Sigmoid colon (tissue), 7 donors: ENCODE data around the gene KIRREL3. TPM values are rescaled to one million over a fixed set of nuclear protein-coding genes. Genes with fewer than 3 reads are reported as not detected.
A peak's percentile ranks its signal among the peaks of the same experiment; 100 is the strongest.

ENCODE experiments used
- DNase-seq: peaks from one replicate; pipeline ENCODE4 v3.0.0-alpha.2; 2019
- H3K27ac ChIP-seq, 4 donors: fragments of 200-600 bp; sonication (generic); one replicate each; pipeline ENCODE4 v1.5.1; 2016 to 2019; ENCODE audit warnings: mild to moderate bottlenecking in 1 of 4
- H3K27me3 ChIP-seq, 3 donors: fragments of 200-600 bp; sonication (generic); one replicate each; pipeline ENCODE4 v1.5.1; 2019; ENCODE audit warnings: mild to moderate bottlenecking in 1 of 3
- H3K36me3 ChIP-seq, 4 donors: fragments of 200-600 bp; sonication (generic); one replicate each; pipeline ENCODE4 v1.5.1; 2016 to 2019
- H3K4me1 ChIP-seq, 4 donors: fragments of 200-600 bp; sonication (generic); one replicate each; pipeline ENCODE4 v1.5.1; 2017 to 2019
- H3K4me3 ChIP-seq, 4 donors: fragments of 200-600 bp; sonication (generic); one replicate each; pipeline ENCODE4 v1.5.1; 2017 to 2019; ENCODE audit warnings: mild to moderate bottlenecking in 2 of 4, moderate library complexity in 1 of 4
- H3K9me3 ChIP-seq, 4 donors: fragments of 200-600 bp in 3 of 4; sonication (generic) in 3 of 4; one replicate each; pipeline versions ENCODE4 v1.5.1 to v1.6.1; 2013 to 2019
- CTCF ChIP-seq, 4 experiments: fragments of 450-650 bp in 3 of 4; fragments of 200-600 bp in 1 of 4; IDR thresholded peaks; one replicate each; pipeline ENCODE4 v1.5.1; 2016 to 2019; ENCODE audit warnings: antibody characterized with exemption in 4 of 4, mild to moderate bottlenecking in 3 of 4, moderate library complexity in 2 of 4
- EP300 ChIP-seq, 4 donors: sonication (generic); formaldehyde crosslinking; IDR thresholded peaks; one replicate each; pipeline ENCODE4 v1.6.1; 2017; ENCODE audit warnings: antibody characterized with exemption in 4 of 4
- POLR2A ChIP-seq, 2 donors: fragments of 450-650 bp; IDR thresholded peaks; one replicate each; pipeline ENCODE4 v1.6.1; 2016; ENCODE audit warnings: antibody characterized with exemption in 2 of 2, mild to moderate bottlenecking in 2 of 2, moderate library complexity in 2 of 2
- POLR2AphosphoS5 ChIP-seq, 4 donors: sonication (generic); formaldehyde crosslinking; IDR thresholded peaks; one replicate each; pipeline ENCODE4 v1.6.1; 2017; ENCODE audit warnings: antibody characterized with exemption in 4 of 4
- WGBS, 2 donors: extraction: QIAGEN DNeasy Blood & Tissue Kit; methylation state at CpG; one replicate each; pipeline ENCODE4 v1.1.7; 2013; 5-methylcytosine and 5-hydroxymethylcytosine counted together
- intact Hi-C: fragments of 100-400 bp; cut with DNase I; formaldehyde crosslinking; loops from one replicate; pipeline ENCODE4 v1.15.1; 2023
- polyA plus RNA-seq, 3 donors: library from polyadenylated mRNA; stranded (reverse); fragments of 200-250 nt; gene quantifications; one replicate each; pipeline ENCODE4 v1.2.3, GENCODE V29; 2013
- total RNA-seq, 4 donors: library from RNA; depleted of rRNA; stranded (reverse); fragments of >200 nt; gene quantifications; one replicate each; pipeline ENCODE4 v1.1.0, GENCODE V29; 2016
- donor health status: healthy with polysubstance abuse.
- donor health status: Bipolar disorder and iron deficiency.
- donor health status: healthy.

The KIRREL3 gene
- total and polyA plus RNA-seq, 7 donors, result under 0.01 to 3.3 (median 1.0) TPM

- Histone ChIP-seq H3K27me3 (no peaks in the 10 kb centered on the region), H3K4me1 (peaks cover 0 to 11% (median 7%) of the 10 kb centered on the region in 4 donors), H3K36me3 (no peaks in the 10 kb centered on the region), H3K4me3 (no peak overlapping the region), H3K9me3 (no peaks in the 10 kb centered on the region), H3K27ac (no peak overlapping the region)
- no peak for DNase-seq
- no peak for TF ChIP-seq CTCF (IDR thresholded peaks at IDR 0.05)
- TF ChIP-seq POLR2A (IDR thresholded peaks at IDR 0.05), result no peak
- TF ChIP-seq POLR2AphosphoS5 (IDR thresholded peaks at IDR 0.05), result no peak
- no peak for TF ChIP-seq EP300 (IDR thresholded peaks at IDR 0.05)
- 23 to 40% methylated on average over 2 of the region's 2 CpGs for WGBS, 2 donors
- intact Hi-C loops, result no loop called here
Observed at GRCh38 chr11:126704096-126704495, 296.5 kb downstream of the KIRREL3 start.

- no peaks in the 10 kb centered on the region for H3K36me3 ChIP-seq
- no peak for DNase-seq
- H3K4me3 ChIP-seq, result no peak overlapping the region
- intact Hi-C loops, result no loop called here
- H3K9me3 ChIP-seq, result no peaks in the 10 kb centered on the region
- TF ChIP-seq CTCF (IDR thresholded peaks at IDR 0.05) (no peak), POLR2AphosphoS5 (IDR thresholded peaks at IDR 0.05) (no peak), EP300 (IDR thresholded peaks at IDR 0.05) (no peak), POLR2A (IDR thresholded peaks at IDR 0.05) (no peak)
- peaks cover 0 to 11% (median 7%) of the 10 kb centered on the region in 4 donors for H3K4me1 ChIP-seq
- WGBS, 2 donors, result 76 to 81% methylated on average over 4 of the region's 4 CpGs
- no peak overlapping the region for H3K27ac ChIP-seq
- no peaks in the 10 kb centered on the region for H3K27me3 ChIP-seq
Observed at GRCh38 chr11:126703662-126704061, 296.9 kb downstream of the KIRREL3 start.

- DNase-seq, result no peak
- H3K36me3 ChIP-seq, result no peaks in the 10 kb centered on the region
- TF ChIP-seq EP300 (IDR thresholded peaks at IDR 0.05) (no peak), POLR2AphosphoS5 (IDR thresholded peaks at IDR 0.05) (no peak), CTCF (IDR thresholded peaks at IDR 0.05) (no peak), POLR2A (IDR thresholded peaks at IDR 0.05) (no peak)
- H3K9me3 ChIP-seq, result no peaks in the 10 kb centered on the region
- peaks cover 0 to 11% (median 7%) of the 10 kb centered on the region in 4 donors for H3K4me1 ChIP-seq
- 84 to 89% methylated on average over 5 of the region's 5 CpGs for WGBS, 2 donors
- H3K27me3 ChIP-seq, result no peaks in the 10 kb centered on the region
- intact Hi-C loops, result no loop called here
- H3K4me3 ChIP-seq, result no peak overlapping the region
- no peak overlapping the region for H3K27ac ChIP-seq
Observed at GRCh38 chr11:126702987-126703386, 297.6 kb downstream of the KIRREL3 start.

- intact Hi-C loops, result no loop called here
- Histone ChIP-seq H3K4me3 (no peak overlapping the region), H3K27me3 (no peaks in the 10 kb centered on the region), H3K9me3 (no peaks in the 10 kb centered on the region), H3K36me3 (no peaks in the 10 kb centered on the region), H3K27ac (no peak overlapping the region), H3K4me1 (peaks cover 0 to 11% (median 7%) of the 10 kb centered on the region in 4 donors)
- WGBS, 2 donors, result 81 to 87% methylated on average over 7 of the region's 7 CpGs
- TF ChIP-seq EP300 (IDR thresholded peaks at IDR 0.05), result no peak
- TF ChIP-seq POLR2A (IDR thresholded peaks at IDR 0.05), result no peak
- TF ChIP-seq POLR2AphosphoS5 (IDR thresholded peaks at IDR 0.05), result no peak
- no peak for TF ChIP-seq CTCF (IDR thresholded peaks at IDR 0.05)
- no peak for DNase-seq
Observed at GRCh38 chr11:126702165-126702720, 298.3 kb downstream of the KIRREL3 start.

GRCh38 chr11:126701520-126701897 is 299.1 kb downstream of the KIRREL3 start:
- Histone ChIP-seq H3K9me3 (no peaks in the 10 kb centered on the region), H3K4me1 (peaks cover 0 to 11% (median 7%) of the 10 kb centered on the region in 4 donors), H3K27ac (peak overlapping the region in 1 of 4 donors; percentile 2), H3K4me3 (no peak overlapping the region), H3K36me3 (no peaks in the 10 kb centered on the region), H3K27me3 (no peaks in the 10 kb centered on the region)
- intact Hi-C loops, result no loop called here
- DNase-seq, result no peak
- TF ChIP-seq POLR2AphosphoS5 (IDR thresholded peaks at IDR 0.05) (no peak), POLR2A (IDR thresholded peaks at IDR 0.05) (no peak), CTCF (IDR thresholded peaks at IDR 0.05) (no peak), EP300 (IDR thresholded peaks at IDR 0.05) (no peak)
- WGBS, 2 donors, result 81 to 87% methylated on average over 2 of the region's 2 CpGs
